Activated T-helper 2 cell treated with anti-CD3 and anti-CD28 coated beads, Interferon-gamma antibody, Interleukin-2, Interleukin-4, amounts not matched to agents 10 μg/mL and 5 μg/mL and 100 μg/mL, durations not matched to agents 14 hours and 24 hours and 36 hours (primary cell): ENCODE data around the gene ARID3B. TPM values are rescaled to one million over a fixed set of nuclear protein-coding genes. Genes with fewer than 3 reads are reported as not detected.
A peak's percentile ranks its signal among the peaks of the same experiment; 100 is the strongest.
"Not testable (repeated sequence)": the region's sequence is repeated elsewhere in the genome, so short reads cannot be mapped to it uniquely, and the experiment has no call there.

Experiments
- DNase-seq: peaks from one replicate; pipeline ENCODE4 v3.0.0; 2021; ENCODE audit warnings: low spot score
- H3K27ac Mint-ChIP-seq: one replicate; pipeline ENCODE4 v1.8.0; 2021; ENCODE audit warnings: mixed read lengths
- H3K27me3 Mint-ChIP-seq: one replicate; pipeline ENCODE4 v1.8.0; 2021; ENCODE audit warnings: low read depth, mixed read lengths
- H3K36me3 Mint-ChIP-seq: one replicate; pipeline ENCODE4 v1.8.0; 2021; ENCODE audit warnings: low read depth, mixed read lengths
- H3K4me1 Mint-ChIP-seq: one replicate; pipeline ENCODE4 v1.8.0; 2021; ENCODE audit warnings: low read depth, mixed read lengths
- H3K4me3 Mint-ChIP-seq: one replicate; pipeline ENCODE4 v1.8.0; 2021; ENCODE audit warnings: low read depth, mild to moderate bottlenecking, moderate library complexity, mixed read lengths
- H3K9me3 Mint-ChIP-seq: one replicate; pipeline ENCODE4 v1.8.0; 2021; ENCODE audit warnings: mixed read lengths
- intact Hi-C: fragments of 100-400 bp; cut with micrococcal nuclease; formaldehyde crosslinking; loops from one replicate; pipeline ENCODE4 v1.15.1; 2023
- total RNA-seq: library from RNA; stranded (reverse); gene quantifications from 2 replicates; pipeline ENCODE4 v1.2.3, GENCODE V29; 2022

The ARID3B gene
- total RNA-seq, 1 donor from 2014 or later = 35.6 TPM

GRCh38 chr15:74625693-74626092, 84.7 kb downstream of the ARID3B start:
- Mint-ChIP-seq H3K9me3 (no peaks in the 10 kb centered on the region), H3K4me1 (peaks cover 14% of the 10 kb centered on the region), H3K4me3 (no peak overlapping the region), H3K36me3 (peaks cover 86% of the 10 kb centered on the region), H3K27me3 (no peaks in the 10 kb centered on the region), H3K27ac (peak overlapping the region; percentile 3)
- no peak for DNase-seq
- intact Hi-C loops = no loop called here

DNA sequence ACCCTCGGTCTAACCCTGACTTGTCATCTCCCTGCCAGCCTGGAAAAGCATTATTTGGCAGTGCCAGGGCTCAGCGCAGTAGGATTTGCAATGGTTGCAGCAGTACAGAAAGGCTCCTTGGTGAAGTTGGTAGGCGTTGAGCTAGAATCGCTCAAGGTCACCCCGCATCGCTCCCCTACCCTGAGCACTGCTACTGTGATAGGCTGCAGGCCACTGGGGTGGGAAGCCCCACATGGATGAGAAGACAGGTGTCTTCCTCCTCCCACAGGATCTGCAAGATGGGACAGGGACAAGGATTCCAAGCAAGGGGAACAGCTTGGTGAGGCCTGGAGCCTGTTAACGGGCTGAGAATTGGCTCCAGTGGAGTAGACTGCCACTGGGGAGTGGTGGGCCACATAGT, 85.3 kb downstream of the ARID3B start:
- intact Hi-C loops = no loop called here
- Mint-ChIP-seq H3K27me3 (no peaks in the 10 kb centered on the region), H3K9me3 (no peaks in the 10 kb centered on the region), H3K36me3 (peaks cover 79% of the 10 kb centered on the region), H3K4me3 (no peak overlapping the region), H3K4me1 (peaks cover 10% of the 10 kb centered on the region), H3K27ac (no peak overlapping the region)
- DNase-seq = no peak

- Mint-ChIP-seq H3K27me3 (no peaks in the 10 kb centered on the region), H3K9me3 (no peaks in the 10 kb centered on the region), H3K36me3 (peaks cover 76% of the 10 kb centered on the region), H3K4me3 (no peak overlapping the region), H3K4me1 (peaks cover 8% of the 10 kb centered on the region), H3K27ac (no peak overlapping the region)
- intact Hi-C loops = no loop called here
- DNase-seq = no peak
Observed at GRCh38 chr15:74626752-74627692, 86.0 kb downstream of the ARID3B start.

GRCh38 chr15:74627766-74628165, 86.7 kb downstream of the ARID3B start:
- Mint-ChIP-seq H3K9me3 (no peaks in the 10 kb centered on the region), H3K27me3 (no peaks in the 10 kb centered on the region), H3K4me1 (peaks cover 5% of the 10 kb centered on the region), H3K27ac (no peak overlapping the region), H3K36me3 (peaks cover 73% of the 10 kb centered on the region), H3K4me3 (no peak overlapping the region)
- intact Hi-C loops = no loop called here
- no peak for DNase-seq

GRCh38 chr15:74628199-74628598, 87.2 kb downstream of the ARID3B start:
- Mint-ChIP-seq H3K36me3 (peaks cover 68% of the 10 kb centered on the region), H3K27ac (no peak overlapping the region), H3K4me3 (no peak overlapping the region), H3K9me3 (no peaks in the 10 kb centered on the region), H3K27me3 (no peaks in the 10 kb centered on the region), H3K4me1 (peaks cover 5% of the 10 kb centered on the region)
- intact Hi-C loops = no loop called here
- no peak for DNase-seq

DNA sequence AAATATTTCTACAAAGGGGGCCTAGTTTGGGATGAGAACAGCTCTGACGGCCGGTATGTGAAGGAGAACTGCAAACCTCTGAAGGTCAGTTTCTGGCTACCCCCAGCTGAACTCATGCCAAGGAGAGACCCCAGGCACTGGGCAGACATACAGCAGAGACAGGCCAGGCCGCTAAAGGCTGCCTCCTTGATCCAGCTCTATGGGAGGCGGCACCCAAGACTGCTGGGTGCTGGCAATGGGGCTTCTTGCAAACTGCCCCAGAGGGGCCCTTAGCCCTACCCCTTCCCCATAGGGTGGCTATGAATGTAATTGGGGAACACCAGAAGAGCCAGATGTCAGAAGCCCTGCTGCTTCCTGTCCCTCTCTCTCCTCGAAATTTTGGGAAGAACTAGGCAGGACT, 87.9 kb downstream of the ARID3B start:
- Mint-ChIP-seq H3K27ac (no peak overlapping the region), H3K9me3 (no peaks in the 10 kb centered on the region), H3K4me3 (no peak overlapping the region), H3K27me3 (no peaks in the 10 kb centered on the region), H3K4me1 (peaks cover 5% of the 10 kb centered on the region), H3K36me3 (peaks cover 66% of the 10 kb centered on the region)
- no peak for DNase-seq
- intact Hi-C loops = no loop called here

DNA sequence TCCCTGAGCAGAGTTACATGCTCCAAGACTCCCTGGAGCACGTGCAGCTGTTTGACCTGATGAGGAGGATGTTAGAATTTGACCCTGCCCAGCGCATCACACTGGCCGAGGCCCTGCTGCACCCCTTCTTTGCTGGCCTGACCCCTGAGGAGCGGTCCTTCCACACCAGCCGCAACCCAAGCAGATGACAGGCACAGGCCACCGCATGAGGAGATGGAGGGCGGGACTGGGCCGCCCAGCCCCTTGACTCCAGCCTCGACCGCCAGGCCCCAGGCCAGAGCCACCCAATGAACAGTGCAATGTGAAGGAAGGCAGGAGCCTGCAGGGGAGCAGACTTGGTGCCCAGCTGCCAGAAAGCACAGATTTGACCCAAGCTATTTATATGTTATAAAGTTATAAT, 88.7 kb downstream of the ARID3B start:
- H3K4me3 Mint-ChIP-seq, H3K4me1 Mint-ChIP-seq, H3K9me3 Mint-ChIP-seq, intact Hi-C loops, DNase-seq, H3K27ac Mint-ChIP-seq, H3K27me3 Mint-ChIP-seq: not testable (repeated sequence)
- peaks cover 66% of the 10 kb centered on the region for H3K36me3 Mint-ChIP-seq

- no peaks in the 10 kb centered on the region for H3K9me3 Mint-ChIP-seq
- no peaks in the 10 kb centered on the region for H3K27me3 Mint-ChIP-seq
- H3K4me1 Mint-ChIP-seq = peaks cover 4% of the 10 kb centered on the region
- intact Hi-C loops = no loop called here
- peaks cover 66% of the 10 kb centered on the region for H3K36me3 Mint-ChIP-seq
- no peak overlapping the region for H3K27ac Mint-ChIP-seq
- no peak for DNase-seq
- H3K4me3 Mint-ChIP-seq = no peak overlapping the region
Observed at GRCh38 chr15:74630284-74631086, 89.5 kb downstream of the ARID3B start.

DNA sequence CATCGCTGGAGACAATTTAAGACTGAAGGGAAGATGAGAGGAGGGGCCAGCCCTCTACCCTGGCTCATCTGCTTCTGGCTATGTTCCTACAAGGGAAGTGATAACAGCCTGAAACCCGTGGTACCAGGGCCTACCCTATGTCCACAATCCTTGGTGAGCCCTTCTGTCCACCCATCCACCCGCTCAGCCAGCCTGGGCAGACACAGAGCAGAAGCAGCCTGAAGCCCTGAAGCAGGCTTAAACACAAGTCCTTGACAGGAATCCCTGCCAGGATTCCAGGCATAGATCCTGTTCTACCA, 90.0 kb downstream of the ARID3B start:
- H3K27me3 Mint-ChIP-seq = no peaks in the 10 kb centered on the region
- no peak for DNase-seq
- no peak overlapping the region for H3K4me3 Mint-ChIP-seq
- H3K4me1 Mint-ChIP-seq = no peaks in the 10 kb centered on the region
- intact Hi-C loops = no loop called here
- peaks cover 66% of the 10 kb centered on the region for H3K36me3 Mint-ChIP-seq
- no peaks in the 10 kb centered on the region for H3K9me3 Mint-ChIP-seq
- H3K27ac Mint-ChIP-seq = no peak overlapping the region

- H3K27me3 Mint-ChIP-seq = no peaks in the 10 kb centered on the region
- no peak overlapping the region for H3K4me3 Mint-ChIP-seq
- H3K9me3 Mint-ChIP-seq = no peaks in the 10 kb centered on the region
- peaks cover 65% of the 10 kb centered on the region for H3K36me3 Mint-ChIP-seq
- H3K4me1 Mint-ChIP-seq = no peaks in the 10 kb centered on the region
- intact Hi-C loops = no loop called here
- no peak for DNase-seq
- no peak overlapping the region for H3K27ac Mint-ChIP-seq
Observed at GRCh38 chr15:74631408-74631807, 90.4 kb downstream of the ARID3B start.

GRCh38 chr15:74631935-74632560, 91.0 kb downstream of the ARID3B start:
- intact Hi-C loops = loop anchor here (2.0 kb wide), 1 partner anchor 257 kb away; no protein-coding TSS in a partner anchor
- H3K9me3 Mint-ChIP-seq = no peaks in the 10 kb centered on the region
- no peak overlapping the region for H3K27ac Mint-ChIP-seq
- H3K36me3 Mint-ChIP-seq = peaks cover 60% of the 10 kb centered on the region
- no peaks in the 10 kb centered on the region for H3K27me3 Mint-ChIP-seq
- H3K4me1 Mint-ChIP-seq = no peaks in the 10 kb centered on the region
- peak; percentile 43 for DNase-seq
- H3K4me3 Mint-ChIP-seq = no peak overlapping the region

- peaks cover 56% of the 10 kb centered on the region for H3K36me3 Mint-ChIP-seq
- no peaks in the 10 kb centered on the region for H3K27me3 Mint-ChIP-seq
- H3K4me3 Mint-ChIP-seq = no peak overlapping the region
- no peak for DNase-seq
- H3K4me1 Mint-ChIP-seq = no peaks in the 10 kb centered on the region
- no peak overlapping the region for H3K27ac Mint-ChIP-seq
- no peaks in the 10 kb centered on the region for H3K9me3 Mint-ChIP-seq
- intact Hi-C loops = loop anchor here (2.0 kb wide), 1 partner anchor 258 kb away; no protein-coding TSS in a partner anchor
Observed at GRCh38 chr15:74632601-74633000, 91.6 kb downstream of the ARID3B start.
